Osteocyte (in vitro differentiated cells): Measurements from ENCODE around the gene RAMACL. TPM values are rescaled to one million over a fixed set of nuclear protein-coding genes. Genes with fewer than 3 reads are reported as not detected.
"Not testable (repeated sequence)": the region's sequence is repeated elsewhere in the genome, so short reads cannot be mapped to it uniquely, and the experiment has no call there.

Experiments used
- DNase-seq: peaks from one replicate; pipeline ENCODE4 v3.0.0; 2021; ENCODE audit warnings: mixed read lengths; ENCODE audit not compliant: unreplicated experiment; ENCODE audit errors: extremely low spot score
- H3K27ac Mint-ChIP-seq: one replicate; pipeline ENCODE4 v1.8.0; 2021; ENCODE audit warnings: mild to moderate bottlenecking, mixed read lengths; ENCODE audit not compliant: unreplicated experiment
- H3K27me3 Mint-ChIP-seq: one replicate; pipeline ENCODE4 v1.8.0; 2021; ENCODE audit warnings: mixed read lengths; ENCODE audit not compliant: unreplicated experiment
- H3K36me3 Mint-ChIP-seq: one replicate; pipeline ENCODE4 v1.8.0; 2021; ENCODE audit warnings: mixed read lengths; ENCODE audit not compliant: unreplicated experiment
- H3K4me1 Mint-ChIP-seq: one replicate; pipeline ENCODE4 v1.8.0; 2021; ENCODE audit warnings: mixed read lengths; ENCODE audit not compliant: unreplicated experiment
- H3K4me3 Mint-ChIP-seq: one replicate; pipeline ENCODE4 v1.8.0; 2021; ENCODE audit warnings: mild to moderate bottlenecking, moderate library complexity, mixed read lengths; ENCODE audit not compliant: unreplicated experiment
- H3K9me3 Mint-ChIP-seq: one replicate; pipeline ENCODE4 v1.8.0; 2021; ENCODE audit warnings: mixed read lengths; ENCODE audit not compliant: unreplicated experiment
- CTCF ChIP-seq: fragments of 200-600 bp; sonication (generic); IDR thresholded peaks from 2 replicates; pipeline ENCODE4 v1.5.0; 2021; ENCODE audit warnings: antibody characterized with exemption, mild to moderate bottlenecking, moderate library complexity
- total RNA-seq: library from RNA; stranded (reverse); gene quantifications from 2 replicates; pipeline ENCODE4 v1.2.1, GENCODE V29; 2021

Gene RAMACL
- total RNA-seq, 1 donor from 2014 or later: 3.6 TPM

- H3K36me3 Mint-ChIP-seq: peaks cover 33% of the 10 kb centered on the region
- H3K27me3 Mint-ChIP-seq: no peaks in the 10 kb centered on the region
- no peak overlapping the region for H3K27ac Mint-ChIP-seq
- peaks cover 16% of the 10 kb centered on the region for H3K4me1 Mint-ChIP-seq
- H3K9me3 Mint-ChIP-seq: no peaks in the 10 kb centered on the region
- no peak for TF ChIP-seq CTCF
- no peak for DNase-seq
- H3K4me3 Mint-ChIP-seq: no peak overlapping the region
Measured at GRCh38 chr6:166539543-166539942, 46.9 kb downstream of the RAMACL start.

- H3K27ac Mint-ChIP-seq, H3K4me3 Mint-ChIP-seq, H3K9me3 Mint-ChIP-seq, H3K27me3 Mint-ChIP-seq, DNase-seq: not testable (repeated sequence)
- Mint-ChIP-seq H3K4me1 (peaks cover 16% of the 10 kb centered on the region), H3K36me3 (peaks cover 33% of the 10 kb centered on the region)
Measured at GRCh38 chr6:166539011-166539385, 47.5 kb downstream of the RAMACL start.

- no peak for DNase-seq
- Mint-ChIP-seq H3K27me3 (no peaks in the 10 kb centered on the region), H3K4me3 (no peak overlapping the region), H3K27ac (no peak overlapping the region), H3K9me3 (no peaks in the 10 kb centered on the region), H3K4me1 (peaks cover 16% of the 10 kb centered on the region), H3K36me3 (peaks cover 31% of the 10 kb centered on the region)
- TF ChIP-seq CTCF: no peak
Measured at GRCh38 chr6:166538297-166539010, 48.0 kb downstream of the RAMACL start.

- TF ChIP-seq CTCF: no peak
- H3K27ac Mint-ChIP-seq: no peak overlapping the region
- no peak for DNase-seq
Measured at GRCh38 chr6:166534658-166535406, 51.6 kb downstream of the RAMACL start.

GRCh38 chr6:166533205-166533824, 53.2 kb downstream of the RAMACL start:
- no peak overlapping the region for H3K27ac Mint-ChIP-seq
- H3K4me3 Mint-ChIP-seq: no peak overlapping the region
- H3K27me3 Mint-ChIP-seq: no peaks in the 10 kb centered on the region
- peaks cover 2% of the 10 kb centered on the region for H3K4me1 Mint-ChIP-seq
- H3K36me3 Mint-ChIP-seq: peaks cover 59% of the 10 kb centered on the region
- no peaks in the 10 kb centered on the region for H3K9me3 Mint-ChIP-seq
- DNase-seq: no peak
- no peak for TF ChIP-seq CTCF

More at GRCh38 chr6:166534658-166535406, 51.6 kb downstream of the RAMACL start:
- H3K36me3 Mint-ChIP-seq: peaks cover 49% of the 10 kb centered on the region
- H3K4me3 Mint-ChIP-seq: no peak overlapping the region
- no peaks in the 10 kb centered on the region for H3K27me3 Mint-ChIP-seq
- H3K4me1 Mint-ChIP-seq: peaks cover 2% of the 10 kb centered on the region
- no peaks in the 10 kb centered on the region for H3K9me3 Mint-ChIP-seq

Other genes with a start within 250 kb of the RAMACL start
- gene SFT2D1, start 244.1 kb downstream of the RAMACL start, total RNA-seq: 30.8 and 34.0 TPM in 2 replicates
- 27.7 and 29.1 TPM in 2 replicates for gene MPC1, start 203.7 kb downstream of the RAMACL start, total RNA-seq
- 89.9 and 102 TPM in 2 replicates for gene RPS6KA2, start 40.6 kb upstream of the RAMACL start, total RNA-seq